HG02759 (cell line): ENCODE measurements around the gene PHEX.

ENCODE experiments used
- ATAC-seq: cut with Tn5 transposase; IDR thresholded peaks from one replicate; pipeline ENCODE4 v1.9.1; 2021; ENCODE audit warnings: mild to moderate bottlenecking, moderate library complexity; ENCODE audit not compliant: unreplicated experiment

The PHEX gene

DNA sequence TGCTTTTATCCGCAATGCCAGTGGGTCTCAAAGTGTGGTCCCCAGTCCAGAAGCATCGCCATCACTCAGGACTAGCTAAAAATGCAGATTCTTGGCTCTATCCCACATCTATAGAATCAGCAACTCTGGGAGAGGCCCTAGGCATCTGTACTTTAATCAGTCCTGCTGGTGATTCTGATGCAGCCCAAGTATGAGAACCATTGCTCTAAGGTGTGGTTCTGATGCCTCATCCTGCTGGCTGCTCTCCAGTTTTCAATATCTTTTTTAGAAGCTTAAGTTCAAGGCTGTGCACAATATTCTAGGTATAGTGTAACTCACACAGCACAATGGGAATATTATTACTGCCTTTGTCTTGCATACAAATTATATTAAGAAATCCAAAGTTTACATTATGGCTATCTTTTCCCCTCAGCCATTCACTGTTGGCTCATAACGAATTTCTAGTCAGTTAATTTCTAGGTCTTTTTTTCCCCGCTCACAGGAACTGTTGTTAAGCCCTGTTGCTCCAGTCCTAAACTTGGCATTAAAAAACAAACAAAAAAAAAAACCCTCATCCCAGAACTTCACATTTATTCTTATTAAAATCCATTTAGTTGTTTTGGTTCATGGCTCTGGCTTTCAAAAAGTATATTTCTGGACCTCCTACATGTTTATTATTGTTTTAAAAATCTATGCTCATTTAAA, 109.1 kb downstream of the PHEX start:
- no peak for ATAC-seq

- ATAC-seq = no peak
Observed at GRCh38 chrX:22147214-22147613, 115.1 kb downstream of the PHEX start.

DNA sequence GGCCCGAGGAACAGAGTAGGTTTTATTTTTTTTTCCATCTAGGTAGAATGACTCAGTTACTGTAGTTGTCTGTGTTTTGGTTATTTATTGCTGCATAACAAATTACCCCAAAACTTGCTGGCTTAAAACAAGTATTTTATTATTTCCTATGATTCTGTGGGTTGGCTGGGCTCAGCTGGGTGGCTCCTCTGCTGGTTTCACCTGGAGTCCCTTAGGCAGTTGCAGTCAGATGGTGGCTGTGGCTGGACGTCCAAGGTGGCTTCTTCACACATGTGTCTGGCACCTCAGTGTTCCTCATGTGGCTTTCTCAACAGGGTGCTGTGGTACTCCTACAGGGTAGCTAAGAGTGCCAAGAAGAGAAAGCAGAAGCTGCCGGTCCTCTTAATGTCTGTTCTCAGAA, 115.8 kb downstream of the PHEX start:
- ATAC-seq = no peak

- no peak for ATAC-seq
Observed at GRCh38 chrX:22148565-22148964, 116.4 kb downstream of the PHEX start.

DNA sequence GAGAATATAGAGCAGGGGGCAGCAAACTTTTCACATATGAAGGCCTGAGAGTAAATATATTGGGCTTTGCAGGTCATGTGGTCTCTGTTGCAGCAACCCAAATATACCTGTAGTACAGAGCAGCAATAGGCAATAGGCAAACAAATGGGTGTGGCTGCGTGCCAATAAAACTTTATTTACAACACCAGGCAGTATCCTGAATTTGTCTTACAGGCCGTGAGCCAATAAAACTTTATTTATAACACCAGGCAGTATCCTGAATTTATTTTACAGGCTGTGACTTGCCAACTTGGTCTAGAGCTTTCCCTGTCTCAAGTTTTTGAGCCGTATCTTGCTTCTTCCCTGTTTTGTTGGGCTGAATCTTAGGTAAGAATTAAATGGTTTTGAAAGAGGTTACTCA, 118.2 kb downstream of the PHEX start:
- no peak for ATAC-seq

- ATAC-seq = no peak
Observed at GRCh38 chrX:22155126-22155525, 123.0 kb downstream of the PHEX start.

DNA sequence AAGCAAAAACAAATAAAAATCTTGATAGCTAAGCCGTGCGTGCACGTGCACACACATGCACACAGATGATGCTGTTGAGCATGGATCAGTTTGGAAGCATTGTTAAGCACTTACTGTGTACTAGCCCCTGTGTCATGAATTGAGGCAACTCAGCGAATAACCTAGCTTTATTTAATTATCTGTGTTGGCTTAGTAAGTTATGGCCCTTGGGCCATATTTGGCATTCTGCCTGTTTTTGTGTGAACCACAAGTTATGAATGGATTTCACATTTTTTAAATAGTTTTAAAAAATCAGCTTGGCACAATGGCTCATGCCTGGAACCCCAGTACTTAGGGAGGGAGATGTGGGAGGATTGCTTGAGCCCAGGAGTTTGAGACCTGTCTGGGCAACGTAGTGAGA, 126.9 kb downstream of the PHEX start:
- ATAC-seq = no peak

DNA sequence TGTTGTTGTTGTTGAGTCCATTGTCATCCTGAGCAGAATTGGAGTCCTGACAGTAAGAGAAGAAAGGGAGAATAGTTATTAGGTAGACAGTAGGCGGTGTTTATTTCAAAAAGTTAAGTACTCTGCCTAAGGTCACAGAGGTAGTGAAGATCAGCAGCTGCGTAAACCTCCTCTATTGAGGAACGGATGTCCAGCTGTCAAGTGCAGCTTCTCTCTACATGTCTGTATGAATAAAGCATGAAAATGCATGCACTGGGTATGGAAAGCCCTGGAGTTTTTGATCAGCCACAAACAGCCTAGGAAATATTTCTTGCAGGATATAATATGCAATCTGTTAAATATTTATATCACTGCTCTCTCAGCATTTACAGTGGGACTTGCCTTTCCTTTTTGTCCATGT, 131.2 kb downstream of the PHEX start:
- no peak for ATAC-seq

DNA sequence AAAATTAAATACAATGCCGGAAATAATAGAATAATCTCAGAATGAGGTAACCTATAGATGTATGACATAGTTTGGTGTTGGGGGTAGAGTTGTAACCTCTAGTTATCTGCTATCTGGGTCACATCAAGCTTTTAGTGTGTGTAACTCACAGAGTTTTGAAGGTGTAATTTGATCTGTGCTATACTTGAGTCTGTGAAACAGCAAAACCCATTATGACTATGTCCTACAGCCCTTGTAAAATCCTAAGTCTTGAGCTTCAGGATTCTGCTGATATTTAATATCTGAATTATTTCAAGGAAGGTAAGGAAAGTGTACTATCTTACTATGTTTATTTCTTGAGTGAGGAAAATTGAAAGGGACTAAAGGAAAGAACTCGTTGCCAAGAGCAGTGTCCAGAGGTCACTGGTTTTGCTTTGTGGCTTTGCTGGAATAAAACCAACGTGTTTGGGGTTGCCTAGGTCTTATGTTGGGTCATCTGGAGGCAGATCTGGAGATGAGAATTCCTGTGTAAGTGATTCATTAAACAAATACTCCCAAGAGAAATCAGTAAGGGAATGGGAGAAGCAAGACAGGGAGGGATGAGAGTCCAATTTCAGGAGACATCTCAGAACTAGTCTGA, 132.8 kb downstream of the PHEX start:
- no peak for ATAC-seq

- ATAC-seq = no peak
Observed at GRCh38 chrX:22165732-22166457, 133.8 kb downstream of the PHEX start.

DNA sequence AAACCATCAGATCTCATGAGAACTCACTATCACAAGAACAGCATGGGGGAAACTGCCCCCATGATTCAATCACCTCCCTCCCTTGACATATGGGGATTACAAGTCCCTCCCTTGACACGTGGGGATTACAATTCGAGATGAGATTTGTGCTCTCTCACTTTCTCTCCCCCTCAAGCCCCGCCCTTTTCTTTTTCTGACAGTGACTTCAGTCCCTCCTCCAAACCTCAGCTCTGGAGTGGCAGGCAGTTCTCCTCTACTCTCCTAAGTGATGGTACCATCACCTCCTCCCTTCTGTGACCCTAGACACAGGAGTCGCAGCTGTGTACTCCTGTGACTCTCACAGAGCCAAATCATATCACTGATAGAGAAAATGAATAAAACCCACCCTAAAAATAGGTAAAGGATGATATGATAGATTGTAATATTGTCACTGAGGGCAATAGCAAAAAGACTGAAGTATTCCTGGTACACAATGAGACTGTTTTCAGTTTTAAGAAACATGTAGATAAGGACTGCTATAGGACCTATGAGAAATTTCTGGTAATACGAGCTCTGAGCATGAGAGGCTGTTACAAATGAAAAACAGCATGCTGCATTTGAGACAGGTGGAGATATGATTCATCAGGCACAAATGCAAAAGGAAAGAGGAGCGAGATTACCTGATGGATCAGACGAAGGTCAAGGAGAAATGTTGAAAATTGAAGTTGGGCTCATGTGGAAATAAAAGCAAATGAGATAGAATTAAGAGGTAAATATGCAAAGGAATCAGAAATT, 139.3 kb downstream of the PHEX start:
- ATAC-seq = no peak

DNA sequence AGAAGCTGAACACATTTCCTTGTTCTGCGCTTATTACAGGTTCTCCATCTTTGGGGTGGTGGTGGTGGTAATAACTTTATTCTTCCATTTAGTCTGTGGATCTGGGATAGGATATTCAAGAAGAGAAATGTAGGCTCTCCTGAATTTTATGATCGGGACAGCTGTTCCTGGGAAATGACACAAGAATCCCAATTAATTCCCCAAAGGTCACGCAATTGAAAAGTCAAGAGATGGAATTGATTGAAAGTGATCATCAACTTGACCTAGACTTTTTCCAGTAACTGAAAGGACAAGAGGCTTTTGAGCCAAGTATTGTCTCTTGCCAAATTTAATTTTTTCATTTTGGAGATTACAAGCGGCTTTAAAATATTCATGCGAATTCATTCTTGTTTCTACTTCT, 141.8 kb downstream of the PHEX start:
- no peak for ATAC-seq

DNA sequence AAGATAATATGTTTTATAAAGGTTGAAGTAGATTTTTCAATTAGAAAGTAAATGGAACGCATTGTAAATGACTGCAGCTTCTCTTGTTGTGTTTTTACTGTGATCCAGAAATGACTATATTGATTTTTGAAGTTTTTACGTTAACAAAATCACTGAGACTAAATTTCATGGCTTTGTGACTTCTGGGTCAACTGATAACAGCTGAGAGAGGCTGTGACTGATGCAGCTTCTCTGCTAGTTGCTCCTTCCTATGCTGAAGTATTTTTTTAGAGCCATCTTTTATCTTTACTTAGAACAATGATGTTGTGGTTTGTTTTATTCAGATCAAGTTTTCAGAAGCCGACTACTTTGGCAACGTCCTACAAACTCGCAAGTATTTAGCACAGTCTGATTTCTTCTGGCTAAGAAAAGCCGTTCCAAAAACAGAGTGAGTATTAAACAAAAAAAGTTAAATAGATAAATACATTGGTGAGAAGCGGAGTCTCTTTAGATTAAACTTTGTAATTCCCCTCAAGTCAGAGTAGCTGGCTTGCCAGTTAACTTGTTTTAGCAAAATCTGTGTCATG, 145.9 kb downstream of the PHEX start:
- ATAC-seq = no peak

GRCh38 chrX:22184096-22184495, 152.0 kb downstream of the PHEX start:
- ATAC-seq = no peak

GRCh38 chrX:22186165-22186564, 154.0 kb downstream of the PHEX start:
- no peak for ATAC-seq

DNA sequence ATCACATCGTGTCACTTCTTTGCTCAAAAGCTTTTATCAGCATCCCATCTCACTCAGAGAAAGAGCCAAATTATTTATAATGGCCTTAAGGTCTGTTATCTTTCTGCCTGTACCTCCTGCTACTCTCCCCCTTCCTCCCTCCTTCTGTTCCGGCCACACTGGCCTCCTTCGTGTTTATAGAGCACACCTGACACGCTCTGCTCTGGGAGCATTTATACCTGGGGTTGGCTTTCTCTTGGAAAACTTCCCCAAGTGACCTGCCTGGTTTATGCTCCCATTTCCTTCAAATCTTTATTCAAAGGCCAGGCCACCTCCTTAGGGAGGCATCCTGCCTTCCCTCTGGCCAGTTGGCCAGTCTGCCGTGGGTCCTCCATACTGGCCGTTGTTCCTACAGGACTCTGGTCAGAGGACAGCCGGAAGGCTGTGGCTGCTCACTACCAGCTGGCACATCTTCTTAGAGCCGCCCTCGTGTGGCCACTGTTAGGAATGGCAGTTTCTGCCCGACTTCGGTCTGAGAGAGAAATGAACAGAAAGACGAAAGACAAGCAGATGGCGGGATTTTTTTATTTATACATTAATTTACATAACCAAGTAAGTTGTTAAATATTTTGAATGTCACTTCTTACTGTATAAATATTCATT, 160.4 kb downstream of the PHEX start:
- ATAC-seq = peak; percentile 93

- ATAC-seq = no peak
Observed at GRCh38 chrX:22193851-22194659, 161.9 kb downstream of the PHEX start.

- ATAC-seq = no peak
Observed at GRCh38 chrX:22194660-22194945, 162.5 kb downstream of the PHEX start.

DNA sequence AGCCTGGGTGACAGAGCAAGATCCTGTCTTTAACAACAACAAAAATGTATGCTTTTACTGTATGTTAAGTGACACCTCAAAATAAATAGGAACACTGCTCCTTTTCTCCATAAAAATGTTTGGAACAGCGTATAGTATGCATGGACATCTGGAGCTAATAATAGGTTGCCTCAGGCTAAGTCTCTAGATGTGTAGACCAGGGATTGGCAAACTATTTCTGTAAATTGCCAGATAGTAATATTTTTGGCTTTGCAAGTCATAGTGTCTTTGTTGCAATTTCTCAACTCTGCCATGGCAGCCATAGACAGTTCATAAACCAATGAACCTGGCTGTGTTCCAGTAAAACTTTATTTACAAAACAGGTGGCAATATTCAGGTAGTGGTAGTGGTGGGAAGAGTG, 164.0 kb downstream of the PHEX start:
- no peak for ATAC-seq

DNA sequence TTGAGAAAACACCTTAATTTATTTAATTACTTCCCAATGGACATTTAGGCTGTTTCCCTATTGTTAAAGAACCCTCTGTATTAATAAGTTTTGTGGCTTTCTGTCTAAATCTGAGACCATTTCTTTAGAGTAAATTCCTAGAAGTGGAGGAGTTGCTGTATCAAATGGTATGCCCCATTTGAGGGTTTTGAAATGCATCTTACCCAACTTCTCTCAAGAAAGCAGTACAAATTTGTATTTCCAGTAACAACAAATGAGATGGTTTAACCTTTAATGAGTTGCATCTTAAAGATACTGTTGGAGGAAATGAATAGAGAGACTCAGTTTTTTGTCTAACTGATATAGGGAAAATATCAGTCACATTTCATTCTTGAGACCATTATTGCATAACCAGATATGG, 170.1 kb downstream of the PHEX start:
- ATAC-seq = no peak
